Muscle layer of duodenum (tissue), 2 donors: Measurements from ENCODE around the gene IPO4.

Experiments
- H3K27ac ChIP-seq: one replicate; pipeline ENCODE4 v1.7.0; 2013; ENCODE audit warnings: mild to moderate bottlenecking, low read length
- H3K27me3 ChIP-seq: one replicate; pipeline ENCODE4 v1.7.0; 2013; ENCODE audit warnings: low read depth, mild to moderate bottlenecking, control low read depth, low read length
- H3K36me3 ChIP-seq, 2 donors: one replicate each; pipeline ENCODE4 v1.7.0; 2013; ENCODE audit warnings: low read length in 2 of 2, control low read depth in 1 of 2, mild to moderate bottlenecking in 1 of 2; ENCODE audit not compliant: insufficient read depth in 2 of 2, control insufficient read depth in 1 of 2
- H3K4me1 ChIP-seq, 2 donors: one replicate each; pipeline ENCODE4 v1.7.0; 2013; ENCODE audit warnings: low read length in 2 of 2, mild to moderate bottlenecking in 2 of 2, control low read depth in 1 of 2, moderate library complexity in 1 of 2; ENCODE audit not compliant: insufficient read depth in 2 of 2, control insufficient read depth in 1 of 2
- H3K4me3 ChIP-seq, 2 donors: one replicate each; pipeline ENCODE4 v1.7.0; 2013; ENCODE audit warnings: low read length in 2 of 2, low read depth in 1 of 2, mild to moderate bottlenecking in 1 of 2
- H3K9me3 ChIP-seq, 2 donors: one replicate each; pipeline ENCODE4 v1.7.0; 2013; ENCODE audit warnings: low read length in 2 of 2, control low read depth in 1 of 2, mild to moderate bottlenecking in 1 of 2; ENCODE audit not compliant: control insufficient read depth in 1 of 2
- donor health status: healthy.

The IPO4 gene

GRCh38 chr14:24164518-24164991 lies 24.1 kb downstream of the IPO4 start:
- H3K4me3 ChIP-seq = no peak overlapping the region
- no peaks in the 10 kb centered on the region for H3K9me3 ChIP-seq
- H3K4me1 ChIP-seq = peaks cover 22 to 24% of the 10 kb centered on the region in 2 donors
- no peak overlapping the region for H3K27ac ChIP-seq
- no peaks in the 10 kb centered on the region for H3K27me3 ChIP-seq
- peaks cover 57% of the 10 kb centered on the region in 2 donors for H3K36me3 ChIP-seq

GRCh38 chr14:24162093-24162492 lies 26.5 kb downstream of the IPO4 start:
- Histone ChIP-seq H3K27ac (peak overlapping the region; percentile 99), H3K36me3 (peaks cover 67 to 70% of the 10 kb centered on the region in 2 donors), H3K4me3 (peak overlapping the region; percentile 82 to 99), H3K9me3 (no peaks in the 10 kb centered on the region), H3K27me3 (no peaks in the 10 kb centered on the region), H3K4me1 (peaks cover 22 to 24% of the 10 kb centered on the region in 2 donors)

- H3K27ac ChIP-seq = peak within 1 kb of the TSS; percentile 99
- peak within 1 kb of the TSS; percentile 82 to 99 for H3K4me3 ChIP-seq
- H3K36me3 ChIP-seq = peaks cover 64 to 70% of the 10 kb centered on the region in 2 donors
- H3K4me1 ChIP-seq = peaks cover 22 to 24% of the 10 kb centered on the region in 2 donors
- no peaks in the 10 kb centered on the region for H3K27me3 ChIP-seq
- H3K9me3 ChIP-seq = no peaks in the 10 kb centered on the region
These were observed 27.5 kb downstream of the IPO4 start, which contains the start of gene IRF9 for GRCh38 chr14:24160850-24161804. Gene IRF9 (plus strand): TSS chr14:24161265. CDS start chr14:24162145, 880 bp downstream.

- Histone ChIP-seq H3K27ac (peak overlapping the region; percentile 99), H3K4me1 (peaks cover 22 to 24% of the 10 kb centered on the region in 2 donors), H3K9me3 (no peaks in the 10 kb centered on the region), H3K27me3 (no peaks in the 10 kb centered on the region), H3K36me3 (peaks cover 63 to 69% of the 10 kb centered on the region in 2 donors), H3K4me3 (no peak overlapping the region)
These were observed 28.1 kb downstream of the IPO4 start for GRCh38 chr14:24160499-24160849.

GRCh38 chr14:24159777-24160498 lies 28.7 kb downstream of the IPO4 start:
- Histone ChIP-seq H3K27ac (peak overlapping the region; percentile 99), H3K27me3 (no peaks in the 10 kb centered on the region), H3K4me1 (peaks cover 22 to 24% of the 10 kb centered on the region in 2 donors), H3K9me3 (no peaks in the 10 kb centered on the region), H3K36me3 (peaks cover 63 to 69% of the 10 kb centered on the region in 2 donors), H3K4me3 (no peak overlapping the region)

- Histone ChIP-seq H3K27ac (no peak overlapping the region), H3K36me3 (peaks cover 49 to 62% of the 10 kb centered on the region in 2 donors)
These were observed 31.3 kb downstream of the IPO4 start for GRCh38 chr14:24157331-24157730.

GRCh38 chr14:24156840-24157239 lies 31.8 kb downstream of the IPO4 start:
- Histone ChIP-seq H3K36me3 (peaks cover 52 to 66% of the 10 kb centered on the region in 2 donors), H3K4me3 (no peak overlapping the region), H3K27ac (no peak overlapping the region), H3K9me3 (no peaks in the 10 kb centered on the region), H3K4me1 (peaks cover 8% of the 10 kb centered on the region in 2 donors), H3K27me3 (no peaks in the 10 kb centered on the region)

More at GRCh38 chr14:24157331-24157730, 31.3 kb downstream of the IPO4 start:
- Histone ChIP-seq H3K4me3 (no peak overlapping the region), H3K4me1 (peaks cover 13% of the 10 kb centered on the region in 2 donors), H3K27me3 (no peaks in the 10 kb centered on the region), H3K9me3 (no peaks in the 10 kb centered on the region)

- Histone ChIP-seq H3K4me3 (no peak overlapping the region), H3K36me3 (peaks cover 61 to 78% of the 10 kb centered on the region in 2 donors), H3K27me3 (no peaks in the 10 kb centered on the region), H3K27ac (no peak overlapping the region), H3K9me3 (no peaks in the 10 kb centered on the region), H3K4me1 (no peaks in the 10 kb centered on the region)
These were observed 33.5 kb downstream of the IPO4 start for GRCh38 chr14:24155100-24155499.

GRCh38 chr14:24151404-24152080 lies 37.1 kb downstream of the IPO4 start:
- Histone ChIP-seq H3K9me3 (no peaks in the 10 kb centered on the region), H3K4me3 (no peak overlapping the region), H3K27me3 (no peaks in the 10 kb centered on the region), H3K4me1 (peaks cover 8 to 18% of the 10 kb centered on the region in 2 donors), H3K27ac (no peak overlapping the region), H3K36me3 (peaks cover 45 to 65% of the 10 kb centered on the region in 2 donors)

- Histone ChIP-seq H3K36me3 (peaks cover 44 to 59% of the 10 kb centered on the region in 2 donors), H3K27me3 (no peaks in the 10 kb centered on the region), H3K9me3 (no peaks in the 10 kb centered on the region), H3K4me3 (no peak overlapping the region), H3K4me1 (peaks cover 8 to 20% of the 10 kb centered on the region in 2 donors), H3K27ac (no peak overlapping the region)
These were observed 37.6 kb downstream of the IPO4 start for GRCh38 chr14:24150993-24151392.
